Measurements from ENCODE around the gene CHRM4. TPM values are rescaled to one million over a fixed set of nuclear protein-coding genes. Genes with fewer than 3 reads are reported as not detected.

The CHRM4 gene
- total RNA-seq, 1 experiment from 2014 or later = not detected

DNA sequence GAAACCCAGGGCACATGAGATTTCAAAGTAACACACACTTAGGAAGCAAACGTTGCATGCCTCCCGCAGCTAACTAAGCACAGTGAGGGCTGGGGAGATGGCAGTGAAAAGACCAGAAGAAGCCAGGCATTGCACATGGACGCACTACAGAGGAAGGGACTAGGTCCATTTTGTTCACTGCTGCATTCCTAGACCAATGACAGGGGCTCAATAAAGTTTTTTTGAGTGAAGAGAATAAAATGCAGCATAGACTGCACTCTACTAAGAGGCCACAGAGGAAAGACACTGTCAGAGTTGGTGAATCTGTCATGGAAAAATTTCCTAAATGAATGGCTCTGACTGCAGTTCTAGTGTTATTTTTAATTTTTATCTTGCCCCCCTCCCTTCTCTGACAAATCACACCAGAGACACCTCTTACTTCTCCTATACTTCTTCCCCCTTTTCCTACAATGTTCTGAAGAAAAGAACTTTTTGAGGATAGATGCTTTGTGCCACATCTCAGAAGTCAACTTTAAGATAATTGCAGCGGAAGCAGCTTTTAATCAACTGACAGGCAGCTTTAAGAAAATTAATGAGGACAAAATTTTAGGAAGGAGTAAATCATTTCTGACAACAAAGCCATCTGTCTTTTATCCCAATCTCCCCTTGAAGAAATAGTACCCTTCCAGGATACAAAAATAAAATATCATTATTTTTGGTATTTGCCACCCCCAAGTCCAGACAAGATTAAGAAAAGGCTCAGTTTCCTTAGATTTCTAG is 34.8 kb upstream of the CHRM4 start:
- H2AFZ ChIP-seq (ENCODE audit: low read length) = no peak overlapping the region
- H3K9me2 ChIP-seq (replicated peaks; ENCODE audit: insufficient read depth, low read length) = no peaks in the 10 kb centered on the region
- no peak overlapping the region for H3K4me2 ChIP-seq (ENCODE audit: low read depth, low read length, poor library complexity, severe bottlenecking)
- H4K20me1 ChIP-seq (ENCODE audit: insufficient read depth, low read depth, low read length) = no peaks in the 10 kb centered on the region
- no peaks in the 10 kb centered on the region for H3K79me2 ChIP-seq (ENCODE audit: low read length)
- H3K9ac ChIP-seq (ENCODE audit: low read length) = no peak overlapping the region
- H3K4me1 ChIP-seq (ENCODE audit: low read length) = no peaks in the 10 kb centered on the region
- no peak overlapping the region for H3K4me3 ChIP-seq (ENCODE audit: low read length)
- H3K27ac ChIP-seq (ENCODE audit: low read length) = no peak overlapping the region
- DNase-seq = no peak
- H3K9me3 ChIP-seq (ENCODE audit: low read length) = no peaks in the 10 kb centered on the region
- H3K36me3 ChIP-seq (ENCODE audit: insufficient read depth, low read length) = no peaks in the 10 kb centered on the region
- H3K27me3 ChIP-seq (ENCODE audit: low read length) = no peaks in the 10 kb centered on the region

DNA sequence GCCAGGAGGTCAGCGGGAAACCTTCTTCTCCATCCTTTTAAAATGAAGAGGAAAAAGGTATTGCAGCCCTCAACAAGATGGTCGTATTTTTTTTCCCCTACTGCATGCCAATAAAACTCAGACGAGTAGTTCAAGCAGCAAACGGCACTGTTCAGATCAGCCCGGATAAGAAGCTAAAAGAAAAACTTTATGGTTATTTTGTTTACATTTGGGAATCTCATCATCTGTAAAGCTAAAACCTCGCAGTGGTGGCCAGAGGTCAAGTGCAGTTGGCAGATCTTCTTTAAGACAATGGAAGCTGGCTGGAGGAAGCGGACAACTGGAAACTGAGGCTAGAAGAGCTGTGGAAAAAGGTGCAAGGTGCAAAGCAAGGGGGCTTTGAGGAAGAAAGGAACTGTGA is 31.0 kb upstream of the CHRM4 start:
- Histone ChIP-seq H3K4me1 (ENCODE audit: low read length) (no peaks in the 10 kb centered on the region), H3K27me3 (ENCODE audit: low read length) (no peaks in the 10 kb centered on the region), H2AFZ (ENCODE audit: low read length) (no peak overlapping the region), H3K4me2 (ENCODE audit: low read depth, low read length, poor library complexity, severe bottlenecking) (no peak overlapping the region), H3K9me3 (ENCODE audit: low read length) (no peaks in the 10 kb centered on the region), H3K27ac (ENCODE audit: low read length) (no peak overlapping the region), H3K9me2 (replicated peaks; ENCODE audit: insufficient read depth, low read length) (no peaks in the 10 kb centered on the region), H3K79me2 (ENCODE audit: low read length) (no peaks in the 10 kb centered on the region), H3K36me3 (ENCODE audit: insufficient read depth, low read length) (no peaks in the 10 kb centered on the region), H3K9ac (ENCODE audit: low read length) (no peak overlapping the region), H4K20me1 (ENCODE audit: insufficient read depth, low read depth, low read length) (no peaks in the 10 kb centered on the region), H3K4me3 (ENCODE audit: low read length) (no peak overlapping the region)
- no peak for DNase-seq

DNA sequence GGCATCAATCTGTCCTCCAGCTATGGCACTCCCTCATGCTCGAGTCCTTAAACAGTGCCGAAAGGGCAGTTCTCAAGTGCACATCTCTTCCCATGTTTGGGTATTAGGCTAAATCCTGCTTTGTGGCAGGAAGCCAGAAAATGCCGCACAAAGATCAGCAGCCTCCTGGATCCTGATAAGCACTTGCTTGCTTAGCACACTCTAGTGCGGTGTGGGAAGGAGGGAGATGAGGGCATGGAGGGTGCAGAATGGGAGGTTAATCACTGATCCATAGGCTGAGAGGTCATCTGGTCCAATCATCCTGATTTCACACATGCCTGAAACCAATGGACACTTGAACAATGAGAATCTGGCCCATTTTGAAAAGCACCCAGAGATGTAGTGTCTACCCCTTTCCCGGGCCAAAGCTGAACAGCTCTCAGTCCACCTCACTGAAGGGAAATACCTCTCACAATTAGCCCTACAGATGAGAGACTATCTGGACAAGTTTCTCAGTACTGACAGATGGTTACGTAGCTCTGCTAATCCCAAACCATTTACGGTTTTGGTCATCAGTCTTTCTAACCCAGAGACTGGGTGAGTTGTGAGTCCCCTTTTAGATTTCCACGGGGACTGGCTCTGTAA is 29.8 kb upstream of the CHRM4 start:
- no peak overlapping the region for H3K4me3 ChIP-seq (ENCODE audit: low read length)
- H3K9ac ChIP-seq (ENCODE audit: low read length) = no peak overlapping the region
- H3K4me1 ChIP-seq (ENCODE audit: low read length) = no peaks in the 10 kb centered on the region
- H4K20me1 ChIP-seq (ENCODE audit: insufficient read depth, low read depth, low read length) = no peaks in the 10 kb centered on the region
- no peak overlapping the region for H2AFZ ChIP-seq (ENCODE audit: low read length)
- H3K4me2 ChIP-seq (ENCODE audit: low read depth, low read length, poor library complexity, severe bottlenecking) = no peak overlapping the region
- H3K79me2 ChIP-seq (ENCODE audit: low read length) = no peaks in the 10 kb centered on the region
- H3K9me3 ChIP-seq (ENCODE audit: low read length) = no peaks in the 10 kb centered on the region
- H3K9me2 ChIP-seq (replicated peaks; ENCODE audit: insufficient read depth, low read length) = no peaks in the 10 kb centered on the region
- no peaks in the 10 kb centered on the region for H3K36me3 ChIP-seq (ENCODE audit: insufficient read depth, low read length)
- DNase-seq = no peak
- no peak overlapping the region for H3K27ac ChIP-seq (ENCODE audit: low read length)
- H3K27me3 ChIP-seq (ENCODE audit: low read length) = no peaks in the 10 kb centered on the region

DNA sequence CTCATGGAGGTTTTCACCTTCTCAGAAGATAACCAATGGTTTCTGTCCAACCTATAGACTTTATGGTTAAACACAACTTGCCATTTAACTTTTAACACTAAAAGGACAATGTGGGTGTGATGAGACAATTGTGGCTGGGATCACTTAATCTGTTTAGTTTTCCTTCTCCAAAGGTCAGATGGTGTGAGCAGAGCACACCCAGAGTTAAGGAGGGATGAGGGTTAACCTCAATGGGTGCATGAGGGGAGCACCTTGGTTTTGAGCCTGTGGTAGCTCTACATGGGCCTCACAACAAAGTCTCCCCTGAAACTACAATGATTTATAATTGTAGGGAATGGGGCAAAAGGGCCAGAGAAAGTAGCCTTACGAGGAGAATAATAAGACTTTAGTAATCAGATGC is 28.9 kb upstream of the CHRM4 start:
- Histone ChIP-seq H3K36me3 (ENCODE audit: insufficient read depth, low read length) (no peaks in the 10 kb centered on the region), H2AFZ (ENCODE audit: low read length) (no peak overlapping the region), H4K20me1 (ENCODE audit: insufficient read depth, low read depth, low read length) (no peaks in the 10 kb centered on the region), H3K9me3 (ENCODE audit: low read length) (no peaks in the 10 kb centered on the region), H3K79me2 (ENCODE audit: low read length) (no peaks in the 10 kb centered on the region), H3K9ac (ENCODE audit: low read length) (no peak overlapping the region), H3K9me2 (replicated peaks; ENCODE audit: insufficient read depth, low read length) (no peaks in the 10 kb centered on the region), H3K4me1 (ENCODE audit: low read length) (no peaks in the 10 kb centered on the region), H3K4me2 (ENCODE audit: low read depth, low read length, poor library complexity, severe bottlenecking) (no peak overlapping the region), H3K27ac (ENCODE audit: low read length) (no peak overlapping the region), H3K27me3 (ENCODE audit: low read length) (no peaks in the 10 kb centered on the region), H3K4me3 (ENCODE audit: low read length) (no peak overlapping the region)
- no peak for DNase-seq

DNA sequence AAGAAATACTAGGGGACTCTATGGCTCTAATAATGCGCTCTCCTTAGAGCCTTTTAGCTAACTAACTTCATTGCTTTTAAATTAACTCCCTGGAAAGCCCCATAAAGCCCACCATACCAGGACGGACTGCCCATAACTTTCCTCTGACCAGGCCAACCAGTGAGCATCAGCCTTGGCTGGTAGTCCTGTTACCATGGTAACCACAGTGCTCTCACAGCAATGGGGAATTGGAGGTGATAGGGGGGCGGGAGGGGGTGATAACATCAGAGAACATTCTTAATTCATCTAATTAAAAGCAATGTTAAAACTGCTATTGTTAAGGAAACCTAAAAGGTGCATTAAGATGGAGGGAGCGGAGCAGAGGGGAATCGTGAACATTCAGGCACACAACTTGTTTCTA is 27.2 kb upstream of the CHRM4 start:
- Histone ChIP-seq H3K4me1 (ENCODE audit: low read length) (no peaks in the 10 kb centered on the region), H3K27me3 (ENCODE audit: low read length) (no peaks in the 10 kb centered on the region), H3K9ac (ENCODE audit: low read length) (no peak overlapping the region), H3K36me3 (ENCODE audit: insufficient read depth, low read length) (no peaks in the 10 kb centered on the region), H3K27ac (ENCODE audit: low read length) (no peak overlapping the region), H4K20me1 (ENCODE audit: insufficient read depth, low read depth, low read length) (no peaks in the 10 kb centered on the region), H3K4me3 (ENCODE audit: low read length) (no peak overlapping the region), H3K4me2 (ENCODE audit: low read depth, low read length, poor library complexity, severe bottlenecking) (no peak overlapping the region), H3K79me2 (ENCODE audit: low read length) (no peaks in the 10 kb centered on the region), H3K9me3 (ENCODE audit: low read length) (no peaks in the 10 kb centered on the region), H3K9me2 (replicated peaks; ENCODE audit: insufficient read depth, low read length) (no peaks in the 10 kb centered on the region), H2AFZ (ENCODE audit: low read length) (no peak overlapping the region)
- no peak for DNase-seq

DNA sequence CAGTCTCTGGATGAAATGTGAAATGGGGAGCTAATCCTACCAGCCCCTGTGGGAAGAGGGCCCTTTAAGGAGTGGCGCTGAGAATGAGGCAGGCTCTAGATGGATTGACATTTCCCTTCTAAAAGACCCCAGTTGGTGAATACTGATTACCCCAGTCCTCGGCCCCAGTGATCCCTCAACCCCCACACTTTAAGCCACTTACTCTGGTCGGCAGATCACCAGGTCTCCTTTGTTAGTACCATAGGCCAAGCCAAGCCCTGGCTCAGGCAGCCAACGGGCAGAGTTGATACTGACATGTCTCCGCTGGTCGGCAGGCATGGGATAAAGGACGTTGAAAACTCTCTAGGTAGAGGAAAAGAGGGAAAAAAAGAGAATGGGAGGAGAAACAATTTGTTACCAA is 26.1 kb upstream of the CHRM4 start:
- no peaks in the 10 kb centered on the region for H3K9me2 ChIP-seq (replicated peaks; ENCODE audit: insufficient read depth, low read length)
- no peak for DNase-seq
- no peak overlapping the region for H3K27ac ChIP-seq (ENCODE audit: low read length)
- no peaks in the 10 kb centered on the region for H3K36me3 ChIP-seq (ENCODE audit: insufficient read depth, low read length)
- H3K27me3 ChIP-seq (ENCODE audit: low read length) = no peaks in the 10 kb centered on the region
- no peak overlapping the region for H3K4me2 ChIP-seq (ENCODE audit: low read depth, low read length, poor library complexity, severe bottlenecking)
- no peak overlapping the region for H2AFZ ChIP-seq (ENCODE audit: low read length)
- no peaks in the 10 kb centered on the region for H4K20me1 ChIP-seq (ENCODE audit: insufficient read depth, low read depth, low read length)
- H3K9me3 ChIP-seq (ENCODE audit: low read length) = no peaks in the 10 kb centered on the region
- no peak overlapping the region for H3K4me3 ChIP-seq (ENCODE audit: low read length)
- no peaks in the 10 kb centered on the region for H3K4me1 ChIP-seq (ENCODE audit: low read length)
- no peak overlapping the region for H3K9ac ChIP-seq (ENCODE audit: low read length)
- H3K79me2 ChIP-seq (ENCODE audit: low read length) = no peaks in the 10 kb centered on the region

DNA sequence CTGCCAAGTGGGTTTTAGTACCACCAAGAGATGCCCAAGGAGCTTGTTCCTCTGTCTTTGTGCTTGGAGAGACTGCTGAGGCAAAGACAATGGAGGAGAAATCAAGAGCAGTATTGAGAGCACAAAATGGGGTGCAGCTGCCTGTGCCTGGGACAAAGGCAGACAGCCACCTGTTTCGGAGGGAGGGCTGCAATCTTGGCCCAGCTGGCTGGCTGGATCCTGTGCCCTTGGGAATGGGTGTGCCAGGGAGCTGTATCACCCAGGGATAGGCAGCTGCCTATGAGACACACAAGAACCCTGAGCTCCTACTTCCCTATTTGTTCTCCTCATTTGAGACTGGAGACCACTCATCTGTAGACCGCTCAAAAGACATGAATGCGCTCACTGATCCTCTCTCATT is 23.3 kb upstream of the CHRM4 start:
- Histone ChIP-seq H2AFZ (ENCODE audit: low read length) (no peak overlapping the region), H3K4me3 (ENCODE audit: low read length) (no peak overlapping the region), H3K9me3 (ENCODE audit: low read length) (no peaks in the 10 kb centered on the region), H3K36me3 (ENCODE audit: insufficient read depth, low read length) (no peaks in the 10 kb centered on the region), H3K9ac (ENCODE audit: low read length) (no peak overlapping the region), H4K20me1 (ENCODE audit: insufficient read depth, low read depth, low read length) (no peaks in the 10 kb centered on the region), H3K27me3 (ENCODE audit: low read length) (no peaks in the 10 kb centered on the region), H3K27ac (ENCODE audit: low read length) (no peak overlapping the region), H3K9me2 (replicated peaks; ENCODE audit: insufficient read depth, low read length) (no peaks in the 10 kb centered on the region), H3K4me1 (ENCODE audit: low read length) (no peaks in the 10 kb centered on the region), H3K4me2 (ENCODE audit: low read depth, low read length, poor library complexity, severe bottlenecking) (no peak overlapping the region), H3K79me2 (ENCODE audit: low read length) (no peaks in the 10 kb centered on the region)
- no peak for DNase-seq

DNA sequence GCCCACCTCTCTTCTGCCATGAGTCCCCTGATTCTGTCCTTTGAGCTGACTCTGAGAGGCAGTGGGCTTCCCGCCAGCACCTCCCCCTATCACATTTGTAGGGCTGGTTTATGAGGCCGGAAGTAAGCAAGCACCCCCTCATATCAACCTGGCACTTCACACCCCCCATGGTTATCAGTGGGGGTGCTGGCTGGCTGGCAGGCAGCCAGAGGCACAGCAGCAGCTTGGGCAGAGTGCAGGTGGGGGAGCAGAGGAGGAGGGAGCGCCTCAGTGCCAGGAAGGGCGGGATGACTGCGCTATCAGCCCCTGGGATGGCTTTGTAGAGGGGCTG is 22.9 kb upstream of the CHRM4 start:
- Histone ChIP-seq H3K4me1 (ENCODE audit: low read length) (no peaks in the 10 kb centered on the region), H4K20me1 (ENCODE audit: insufficient read depth, low read depth, low read length) (no peaks in the 10 kb centered on the region), H3K79me2 (ENCODE audit: low read length) (no peaks in the 10 kb centered on the region), H3K27me3 (ENCODE audit: low read length) (no peaks in the 10 kb centered on the region), H3K4me2 (ENCODE audit: low read depth, low read length, poor library complexity, severe bottlenecking) (no peak overlapping the region), H3K4me3 (ENCODE audit: low read length) (no peak overlapping the region), H3K9me3 (ENCODE audit: low read length) (no peaks in the 10 kb centered on the region), H3K36me3 (ENCODE audit: insufficient read depth, low read length) (no peaks in the 10 kb centered on the region), H3K27ac (ENCODE audit: low read length) (no peak overlapping the region), H3K9me2 (replicated peaks; ENCODE audit: insufficient read depth, low read length) (no peaks in the 10 kb centered on the region), H2AFZ (ENCODE audit: low read length) (no peak overlapping the region), H3K9ac (ENCODE audit: low read length) (no peak overlapping the region)
- DNase-seq = no peak
